K562 (cell line): ENCODE measurements around the gene PIRT. TPM values are rescaled to one million over a fixed set of nuclear protein-coding genes. Genes with fewer than 3 reads are reported as not detected.

Experiments used
- ATAC-seq: fragments of 200-7000 bp; cut with Tn5 transposase; 3 replicates; pipeline ENCODE4 v1.9.1; 2020; ENCODE audit warnings: moderate library complexity
- BruUV-seq: library from RNA; stranded (reverse); fragments of 400-500 nt; replicated peaks from 2 replicates; lab custom pipeline; 2021; lab: Mats Ljungman, UMichigan
- CTCF ChIA-PET: fragments of 300-600 bp; formaldehyde crosslinking; extraction: SDS; loops from one replicate; lab custom pipeline; 2021; ENCODE audit warnings: low intra/inter-chr PET ratio; lab: Yijun Ruan, JAX
- POLR2A ChIA-PET: fragments of 300-600, 350-650 bp; sonication (Branson Sonifier 250); formaldehyde crosslinking; extraction: SDS; loops from one replicate; lab custom pipeline; 2021; ENCODE audit warnings: antibody characterized with exemption, inconsistent platforms; lab: Yijun Ruan, JAX
- DNase-seq, 4 experiments: peaks; one replicate each; pipeline versions ENCODE4 v3.0.0 to v3.0.0-alpha.2; 2011 to 2018; ENCODE audit warnings: low spot score in 3 of 4, mixed read lengths in 3 of 4; ENCODE audit errors: extremely low read depth in 1 of 4
- FAIRE-seq: peaks from 2 replicates; lab custom pipeline; 2011; peaks lifted over from hg19 to GRCh38; lab: Jason Lieb, UNC
- H2AFZ ChIP-seq: 2 replicates; pipeline ENCODE4 v1.6.0; 2011; ENCODE audit warnings: low read depth, low read length, control low read depth, inconsistent platforms
- H3K27ac ChIP-seq: fragments of 200-600 bp; 3 replicates; pipeline ENCODE4 v1.8.0; 2011; ENCODE audit warnings: low read depth, mild to moderate bottlenecking, control low read depth, inconsistent platforms, low read length, moderate library complexity, mixed read lengths; ENCODE audit errors: extremely low read depth
- H3K27me3 ChIP-seq, 2 experiments: fragments of 300-600 bp in 1 of 2; 2 replicates in 1 of 2; 3 replicates in 1 of 2; pipeline versions ENCODE4 v1.6.0 to v1.8.0; 2011; ENCODE audit warnings: inconsistent platforms in 2 of 2, low read length in 2 of 2, mild to moderate bottlenecking in 1 of 2, mixed read lengths in 1 of 2, moderate library complexity in 1 of 2; ENCODE audit not compliant: control insufficient read depth in 2 of 2, insufficient read depth in 2 of 2
- H3K36me3 ChIP-seq: fragments of 300-600 bp; 3 replicates; pipeline ENCODE4 v1.8.0; 2011; ENCODE audit warnings: mild to moderate bottlenecking, low read length, inconsistent platforms; ENCODE audit not compliant: control insufficient read depth, insufficient read depth
- H3K4me1 ChIP-seq, 2 experiments: fragments of 200-600 bp in 1 of 2; replicated peaks in 1 of 2; 2 replicates in 1 of 2; 3 replicates in 1 of 2; pipeline versions ENCODE4 v1.5.1 to v1.8.0; 2011; ENCODE audit warnings: inconsistent platforms in 2 of 2, low read length in 2 of 2, mild to moderate bottlenecking in 1 of 2, mixed read lengths in 1 of 2, moderate library complexity in 1 of 2; ENCODE audit not compliant: control insufficient read depth in 2 of 2, insufficient read depth in 2 of 2
- H3K4me2 ChIP-seq: 2 replicates; pipeline ENCODE4 v1.6.1; 2011; ENCODE audit warnings: low read length, control low read depth, inconsistent platforms, mixed read lengths; ENCODE audit not compliant: insufficient read depth
- H3K4me3 ChIP-seq: fragments of 200-600 bp; sonication (generic), shearing (Covaris generic); 2 replicates; pipeline ENCODE4 v1.5.1; 2016; ENCODE audit warnings: control low read depth, inconsistent platforms
- H3K79me2 ChIP-seq: fragments of 200-600 bp; 3 replicates; pipeline ENCODE4 v1.8.0; 2011; ENCODE audit warnings: low read length, inconsistent platforms; ENCODE audit not compliant: control insufficient read depth, insufficient read depth
- H3K9ac ChIP-seq, 2 experiments: 2 replicates each; pipeline versions ENCODE4 v1.6.0 to v1.6.1; 2011; ENCODE audit warnings: low read depth in 2 of 2, low read length in 2 of 2, control low read depth in 1 of 2, inconsistent platforms in 1 of 2, mild to moderate bottlenecking in 1 of 2, mixed read lengths in 1 of 2; ENCODE audit not compliant: insufficient read depth in 1 of 2
- H3K9me1 ChIP-seq: one replicate; pipeline ENCODE4 v1.6.0; 2011; ENCODE audit warnings: inconsistent platforms, mild to moderate bottlenecking, low read length, moderate library complexity; ENCODE audit not compliant: control insufficient read depth, insufficient read depth
- H3K9me3 ChIP-seq: replicated peaks from 2 replicates; pipeline ENCODE4 v1.5.1; 2011; ENCODE audit warnings: low read depth, low read length, inconsistent platforms; ENCODE audit not compliant: control insufficient read depth, insufficient read depth
- H4K20me1 ChIP-seq: replicated peaks from 2 replicates; pipeline ENCODE4 v1.6.1; 2011; ENCODE audit warnings: low read length, inconsistent platforms, mixed read lengths; ENCODE audit not compliant: control insufficient read depth, insufficient read depth
- ARHGAP35 ChIP-seq: fragments of 450-650 bp; IDR thresholded peaks from 2 replicates; pipeline ENCODE4 v1.6.1; 2018; ENCODE audit not compliant: partially characterized antibody
- BCOR ChIP-seq: fragments of 450-650 bp; IDR thresholded peaks from 2 replicates; pipeline ENCODE4 v1.6.1; 2016
- CLOCK ChIP-seq: fragments of 250-450 bp; sonication (Bioruptor Pico); IDR thresholded peaks from 2 replicates; pipeline ENCODE4 v1.4.0; 2020; ENCODE audit warnings: mild to moderate bottlenecking, moderate library complexity, borderline replicate concordance
- DPF2 ChIP-seq: fragments of 450-650 bp; IDR thresholded peaks from 2 replicates; pipeline ENCODE4 v1.6.1; 2016
- FOXP1 ChIP-seq: sonication (generic); formaldehyde crosslinking; IDR thresholded peaks from 2 replicates; pipeline ENCODE4 v1.8.0; 2022; ENCODE audit warnings: mild to moderate bottlenecking, missing genetic modification reagents
- KDM1A ChIP-seq, 2 experiments: fragments of 450-650 bp; IDR thresholded peaks; 2 replicates each; pipeline ENCODE4 v1.6.1; 2016; ENCODE audit warnings: mild to moderate bottlenecking in 2 of 2
- PML ChIP-seq: IDR thresholded peaks from 2 replicates; pipeline ENCODE4 v1.6.1; 2012; ENCODE audit warnings: low read length, inconsistent platforms
- PPARD ChIP-seq: fragments of 250-450 bp; sonication (Bioruptor Pico); IDR thresholded peaks from 2 replicates; pipeline ENCODE4 v1.8.0; 2022; ENCODE audit warnings: inconsistent platforms, mild to moderate bottlenecking, moderate library complexity
- PREB ChIP-seq: sonication (generic); formaldehyde crosslinking; IDR thresholded peaks from 2 replicates; pipeline ENCODE4 v1.8.1; 2023; ENCODE audit warnings: mild to moderate bottlenecking, missing genetic modification reagents
- SMAD4 ChIP-seq: fragments of 250-450 bp; sonication (Bioruptor Pico); conservative IDR thresholded peaks from 2 replicates; pipeline ENCODE4 v1.8.0; 2021; ENCODE audit warnings: inconsistent platforms, mild to moderate bottlenecking, moderate library complexity
- ZFP36 ChIP-seq: fragments of 150-350 bp; IDR thresholded peaks from 2 replicates; pipeline ENCODE4 v1.6.1; 2018; ENCODE audit warnings: low read length, low read depth; ENCODE audit not compliant: partially characterized antibody
- ZNF121 ChIP-seq: sonication (generic); formaldehyde crosslinking; conservative IDR thresholded peaks from 2 replicates; pipeline ENCODE4 v1.8.0; 2022; ENCODE audit warnings: missing genetic modification reagents
- ZNF3 ChIP-seq: fragments of 250-450 bp; sonication (Bioruptor Pico); IDR thresholded peaks from 2 replicates; pipeline ENCODE4 v1.5.0; 2021; ENCODE audit warnings: mild to moderate bottlenecking, moderate library complexity
- ZNF586 ChIP-seq: fragments of 450-650 bp; formaldehyde crosslinking; conservative IDR thresholded peaks from 2 replicates; pipeline ENCODE4 v1.4.0; 2020; ENCODE audit warnings: mild to moderate bottlenecking, moderate library complexity
- WGBS: fragments of 100-300 bp; shearing (Covaris generic); methylation state at CpG from one replicate; pipeline ENCODE4 v1.1.6; 2016; ENCODE audit warnings: low coverage, mixed read lengths; ENCODE audit not compliant: insufficient coverage; ENCODE audit errors: missing lambda C conversion rate; 5-methylcytosine and 5-hydroxymethylcytosine counted together
- in situ Hi-C: fragments of 300-500 bp; cut with MboI; formaldehyde crosslinking; loops from 4 replicates; pipeline ENCODE4 v1.15.0; 2018; ENCODE audit warnings: inconsistent platforms, mixed read lengths
- intact Hi-C: fragments of 100-400 bp; cut with micrococcal nuclease; formaldehyde crosslinking; loops from 2 replicates; pipeline ENCODE4 v1.14.2; 2022
- polyA plus RNA-seq, 8 experiments: library from polyadenylated mRNA; depleted of rRNA in 4 of 8; stranded (reverse) in 5 of 8; unstranded in 3 of 8; fragments of >200 nt; fragmentation: Nextera tagmentation in 2 of 8; fragmentation: Illumina TruSeq in 1 of 8; extraction: Ambion mirVana in 2 of 8; extraction: Trizol in 1 of 8; gene quantifications; 2 replicates each; pipeline versions ENCODE4 v1.2.1 to v1.2.3, GENCODE V29; 2011 to 2014; ENCODE audit warnings: inconsistent platforms in 1 of 8, missing spikeins in 1 of 8
- total RNA-seq, 7 experiments: library from RNA; depleted of rRNA in 6 of 7; stranded (reverse); fragments of >200 nt in 6 of 7; fragmentation: Illumina TruSeq in 2 of 7; extraction: Trizol in 2 of 7; gene quantifications; 2 replicates each; pipeline versions ENCODE4 v1.2.1 to v1.2.3, GENCODE V29; 2011 to 2021; ENCODE audit warnings: low replicate concordance in 1 of 7
- TF ChIP-seq, protein P1 (sequence below): fragments of 450-650 bp; conservative IDR thresholded peaks from 2 replicates; pipeline ENCODE4 v1.6.1; 2016; ENCODE audit warnings: missing genetic modification characterization, low read depth, mild to moderate bottlenecking, control low read depth, missing compliant biosample characterization
- TF ChIP-seq, protein P2 (sequence below): sonication (generic); formaldehyde crosslinking; IDR thresholded peaks from 2 replicates; pipeline ENCODE4 v1.8.0; 2022; ENCODE audit warnings: mild to moderate bottlenecking, low read depth, missing genetic modification reagents

The PIRT gene
- total and polyA plus RNA-seq, 9 of the 15 experiments (the other 6 are each of a cell fraction or from before 2014, with no cell fraction given) = not detected

- no peak for TF ChIP-seq CLOCK (CRISPR knock-in tag)
- TF ChIP-seq SMAD4 (CRISPR knock-in tag) = no peak
- TF ChIP-seq ZNF3 (CRISPR knock-in tag) = no peak
These were observed 38.5 kb downstream of the PIRT start (continued) for GRCh38 chr17:10799407-10799806.

GRCh38 chr17:10798910-10799309 lies 39.0 kb downstream of the PIRT start:
- no TSS peak for BruUV-seq
- no peaks in the 10 kb centered on the region for H3K9me1 ChIP-seq
- CTCF ChIA-PET = no interaction called here
- 13% methylated on average over 6 of the region's 7 CpGs for WGBS
- H3K27me3 ChIP-seq = peaks cover 0 to 14% of the 10 kb centered on the region in 2 experiments; a peak in 2 of 5 replicates
- no peak overlapping the region for H3K4me3 ChIP-seq
- H4K20me1 ChIP-seq = no peaks in the 10 kb centered on the region
- no peak for FAIRE-seq
- H3K27ac ChIP-seq = no peak overlapping the region
- H3K9ac ChIP-seq = no peak overlapping the region
- intact Hi-C loops = no loop called here
- in situ Hi-C loops = no loop called here
- H3K79me2 ChIP-seq = no peaks in the 10 kb centered on the region
- DNase-seq = no peak
- POLR2A ChIA-PET = no interaction called here
- no peak overlapping the region for H2AFZ ChIP-seq
- H3K36me3 ChIP-seq = no peaks in the 10 kb centered on the region
- H3K4me2 ChIP-seq = no peak overlapping the region
- ATAC-seq = no peak
- no peaks in the 10 kb centered on the region for H3K4me1 ChIP-seq
- H3K9me3 ChIP-seq = no peaks in the 10 kb centered on the region
- TF ChIP-seq, protein P1, sequence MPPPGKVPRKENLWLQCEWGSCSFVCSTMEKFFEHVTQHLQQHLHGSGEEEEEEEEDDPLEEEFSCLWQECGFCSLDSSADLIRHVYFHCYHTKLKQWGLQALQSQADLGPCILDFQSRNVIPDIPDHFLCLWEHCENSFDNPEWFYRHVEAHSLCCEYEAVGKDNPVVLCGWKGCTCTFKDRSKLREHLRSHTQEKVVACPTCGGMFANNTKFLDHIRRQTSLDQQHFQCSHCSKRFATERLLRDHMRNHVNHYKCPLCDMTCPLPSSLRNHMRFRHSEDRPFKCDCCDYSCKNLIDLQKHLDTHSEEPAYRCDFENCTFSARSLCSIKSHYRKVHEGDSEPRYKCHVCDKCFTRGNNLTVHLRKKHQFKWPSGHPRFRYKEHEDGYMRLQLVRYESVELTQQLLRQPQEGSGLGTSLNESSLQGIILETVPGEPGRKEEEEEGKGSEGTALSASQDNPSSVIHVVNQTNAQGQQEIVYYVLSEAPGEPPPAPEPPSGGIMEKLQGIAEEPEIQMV (tag) = no peak
- TF ChIP-seq PML = no peak
- TF ChIP-seq ARHGAP35 = no peak
- TF ChIP-seq FOXP1 (CRISPR knock-in tag) = no peak
- TF ChIP-seq DPF2 = no peak
- TF ChIP-seq PREB (CRISPR knock-in tag) = no peak
- no peak for TF ChIP-seq BCOR
- TF ChIP-seq PPARD (CRISPR knock-in tag) = no peak
- TF ChIP-seq ZNF586 (CRISPR knock-in tag) = no peak
- TF ChIP-seq, protein P2, sequence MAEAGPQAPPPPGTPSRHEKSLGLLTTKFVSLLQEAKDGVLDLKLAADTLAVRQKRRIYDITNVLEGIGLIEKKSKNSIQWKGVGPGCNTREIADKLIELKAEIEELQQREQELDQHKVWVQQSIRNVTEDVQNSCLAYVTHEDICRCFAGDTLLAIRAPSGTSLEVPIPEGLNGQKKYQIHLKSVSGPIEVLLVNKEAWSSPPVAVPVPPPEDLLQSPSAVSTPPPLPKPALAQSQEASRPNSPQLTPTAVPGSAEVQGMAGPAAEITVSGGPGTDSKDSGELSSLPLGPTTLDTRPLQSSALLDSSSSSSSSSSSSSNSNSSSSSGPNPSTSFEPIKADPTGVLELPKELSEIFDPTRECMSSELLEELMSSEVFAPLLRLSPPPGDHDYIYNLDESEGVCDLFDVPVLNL = no peak
- no peak for TF ChIP-seq ZFP36
- TF ChIP-seq KDM1A (IDR thresholded peaks at IDR 0.05) = no peak
- no peak for TF ChIP-seq ZNF121 (CRISPR knock-in tag)
